ENCODE results near the gene ALKAL2. TPM values are rescaled to one million over a fixed set of nuclear protein-coding genes. Genes with fewer than 3 reads are reported as not detected.

The ALKAL2 gene
- total RNA-seq, 1 donor from 2014 or later = 1.5 TPM

DNA sequence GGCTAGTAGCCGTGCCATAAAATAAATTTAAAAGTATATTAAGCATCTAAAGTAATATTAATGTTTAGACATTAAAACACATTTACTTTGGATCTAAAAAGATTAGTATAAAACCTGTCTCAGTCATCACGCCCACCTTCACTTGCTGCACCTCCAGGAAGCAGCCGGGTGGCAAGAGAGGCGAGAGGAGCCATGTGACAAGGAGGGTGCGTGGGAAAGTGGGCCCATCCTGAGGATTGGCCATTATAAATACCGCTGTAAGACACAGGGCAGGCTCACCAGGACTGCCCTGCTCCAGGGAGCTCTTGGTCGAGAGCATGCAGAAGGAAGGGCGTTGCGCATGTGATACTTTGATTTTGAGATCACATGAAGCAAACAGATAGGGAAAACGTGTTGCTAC, 34.4 kb upstream of the ALKAL2 start:
- Histone ChIP-seq H3K27ac (ENCODE audit: low read depth, low read length) (no peak overlapping the region), H3K9me3 (ENCODE audit: insufficient read depth, low read depth, low read length) (no peaks in the 10 kb centered on the region), H3K79me2 (ENCODE audit: insufficient read depth, low read length) (no peaks in the 10 kb centered on the region), H4K20me1 (ENCODE audit: insufficient read depth, low read length) (no peaks in the 10 kb centered on the region), H3K4me2 (ENCODE audit: low read length) (no peak overlapping the region), H3K36me3 (ENCODE audit: insufficient read depth, low read length) (no peaks in the 10 kb centered on the region), H3K4me1 (ENCODE audit: insufficient read depth, low read length) (peaks cover 16% of the 10 kb centered on the region), H3K27me3 (ENCODE audit: insufficient read depth, low read length) (no peaks in the 10 kb centered on the region), H2AFZ (ENCODE audit: low read depth, low read length) (no peak overlapping the region), H3K9ac (ENCODE audit: low read length) (no peak overlapping the region), H3K4me3 (ENCODE audit: insufficient read depth, low read depth, low read length) (no peak overlapping the region)
- FAIRE-seq (no peak), DNase-seq (ENCODE audit: low read depth) (no peak)
- Mint-ChIP-seq H3K9me3 (ENCODE audit: unreplicated experiment) (peaks cover 2% of the 10 kb centered on the region), H3K36me3 (ENCODE audit: low read depth, unreplicated experiment) (no peaks in the 10 kb centered on the region), H3K4me3 (ENCODE audit: unreplicated experiment) (no peak overlapping the region), H3K4me1 (ENCODE audit: low read depth, unreplicated experiment) (peaks cover 16% of the 10 kb centered on the region), H3K27me3 (ENCODE audit: low read depth, unreplicated experiment) (no peaks in the 10 kb centered on the region), H3K27ac (ENCODE audit: unreplicated experiment) (no peak overlapping the region)
- TF ChIP-seq EZH2 (IDR thresholded peaks at IDR 0.05; ENCODE audit: insufficient read depth, low read length) = no peak
- TF ChIP-seq, protein P1, sequence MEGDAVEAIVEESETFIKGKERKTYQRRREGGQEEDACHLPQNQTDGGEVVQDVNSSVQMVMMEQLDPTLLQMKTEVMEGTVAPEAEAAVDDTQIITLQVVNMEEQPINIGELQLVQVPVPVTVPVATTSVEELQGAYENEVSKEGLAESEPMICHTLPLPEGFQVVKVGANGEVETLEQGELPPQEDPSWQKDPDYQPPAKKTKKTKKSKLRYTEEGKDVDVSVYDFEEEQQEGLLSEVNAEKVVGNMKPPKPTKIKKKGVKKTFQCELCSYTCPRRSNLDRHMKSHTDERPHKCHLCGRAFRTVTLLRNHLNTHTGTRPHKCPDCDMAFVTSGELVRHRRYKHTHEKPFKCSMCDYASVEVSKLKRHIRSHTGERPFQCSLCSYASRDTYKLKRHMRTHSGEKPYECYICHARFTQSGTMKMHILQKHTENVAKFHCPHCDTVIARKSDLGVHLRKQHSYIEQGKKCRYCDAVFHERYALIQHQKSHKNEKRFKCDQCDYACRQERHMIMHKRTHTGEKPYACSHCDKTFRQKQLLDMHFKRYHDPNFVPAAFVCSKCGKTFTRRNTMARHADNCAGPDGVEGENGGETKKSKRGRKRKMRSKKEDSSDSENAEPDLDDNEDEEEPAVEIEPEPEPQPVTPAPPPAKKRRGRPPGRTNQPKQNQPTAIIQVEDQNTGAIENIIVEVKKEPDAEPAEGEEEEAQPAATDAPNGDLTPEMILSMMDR (IDR thresholded peaks at IDR 0.05; ENCODE audit: insufficient read depth, low read depth, low read length) = no peak

DNA sequence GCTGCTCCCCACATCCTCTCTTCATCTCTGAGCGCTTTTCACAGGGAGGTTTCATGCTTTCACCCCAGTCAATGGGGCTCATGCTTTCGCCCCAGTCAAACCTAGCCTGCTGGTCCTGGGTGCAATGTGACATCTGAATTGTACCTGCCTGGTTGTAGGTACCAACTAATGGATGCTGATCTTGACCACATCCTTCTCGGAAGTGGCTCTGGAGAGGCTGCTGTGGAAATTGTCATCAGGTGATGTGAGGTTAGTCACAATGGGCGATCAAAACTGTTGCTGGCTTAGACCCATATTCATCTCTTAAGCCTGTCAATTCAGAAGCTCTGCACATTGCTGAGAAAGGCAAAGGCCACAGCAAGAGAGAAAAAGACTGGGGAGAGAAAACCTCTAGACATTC, 32.7 kb upstream of the ALKAL2 start:
- Mint-ChIP-seq H3K36me3 (ENCODE audit: low read depth, unreplicated experiment) (no peaks in the 10 kb centered on the region), H3K27ac (ENCODE audit: unreplicated experiment) (peak overlapping the region; percentile 66), H3K4me1 (ENCODE audit: low read depth, unreplicated experiment) (peaks cover 24% of the 10 kb centered on the region)

DNA sequence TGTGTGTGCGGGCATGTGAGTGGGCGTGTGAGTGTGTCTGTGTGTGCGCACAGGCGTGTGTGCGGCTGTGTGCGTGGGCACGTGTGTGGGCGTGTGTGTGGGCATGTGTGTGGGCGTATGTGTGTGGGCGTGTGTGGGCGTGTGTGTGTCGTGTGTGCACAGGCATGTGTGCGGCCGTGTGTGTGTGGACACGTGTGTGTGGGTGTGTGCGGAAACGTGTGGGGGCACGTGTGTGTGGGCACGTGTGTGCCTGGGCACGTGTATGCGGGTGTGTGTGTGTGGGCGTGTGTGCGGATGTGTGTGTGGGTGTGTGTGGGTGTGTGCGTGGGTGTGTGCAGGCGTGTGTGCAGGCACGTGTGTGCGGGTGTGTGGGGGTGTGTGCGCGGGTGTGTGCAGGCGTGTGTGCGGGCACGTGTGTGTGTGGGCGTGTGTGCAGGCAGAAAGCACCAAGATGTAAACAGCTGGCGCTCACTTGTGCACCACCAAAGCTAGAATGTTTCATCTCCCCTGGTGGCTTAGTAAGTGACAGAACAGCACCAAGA, 31.2 kb upstream of the ALKAL2 start:
- H4K20me1 ChIP-seq (ENCODE audit: insufficient read depth, low read length) = no peaks in the 10 kb centered on the region
- H3K9me3 ChIP-seq (ENCODE audit: insufficient read depth, low read depth, low read length) = no peaks in the 10 kb centered on the region
- no peaks in the 10 kb centered on the region for H3K27me3 ChIP-seq (ENCODE audit: insufficient read depth, low read length)
- no peaks in the 10 kb centered on the region for H3K36me3 Mint-ChIP-seq (ENCODE audit: low read depth, unreplicated experiment)
- H3K27ac ChIP-seq (ENCODE audit: low read depth, low read length) = no peak overlapping the region
- no peaks in the 10 kb centered on the region for H3K79me2 ChIP-seq (ENCODE audit: insufficient read depth, low read length)
- no peak overlapping the region for H3K9ac ChIP-seq (ENCODE audit: low read length)
- DNase-seq (ENCODE audit: low read depth) (no peak), FAIRE-seq (no peak)
- H2AFZ ChIP-seq (ENCODE audit: low read depth, low read length) = no peak overlapping the region
- TF ChIP-seq, protein P1 (IDR thresholded peaks at IDR 0.05; ENCODE audit: insufficient read depth, low read depth, low read length) = no peak
- TF ChIP-seq EZH2 (IDR thresholded peaks at IDR 0.05; ENCODE audit: insufficient read depth, low read length) = no peak
- no peak overlapping the region for H3K4me3 Mint-ChIP-seq (ENCODE audit: unreplicated experiment)
- peaks cover 25% of the 10 kb centered on the region for H3K4me1 Mint-ChIP-seq (ENCODE audit: low read depth, unreplicated experiment)
- H3K4me2 ChIP-seq (ENCODE audit: low read length) = peak overlapping the region; percentile 87
- no peak overlapping the region for H3K4me3 ChIP-seq (ENCODE audit: insufficient read depth, low read depth, low read length)
- H3K36me3 ChIP-seq (ENCODE audit: insufficient read depth, low read length) = no peaks in the 10 kb centered on the region
- H3K9me3 Mint-ChIP-seq (ENCODE audit: unreplicated experiment) = no peaks in the 10 kb centered on the region
- peak overlapping the region; percentile 97 for H3K27ac Mint-ChIP-seq (ENCODE audit: unreplicated experiment)
- peaks cover 21% of the 10 kb centered on the region for H3K4me1 ChIP-seq (ENCODE audit: insufficient read depth, low read length)
- peaks cover 3% of the 10 kb centered on the region for H3K27me3 Mint-ChIP-seq (ENCODE audit: low read depth, unreplicated experiment)

More for the DNA sequence above, 32.7 kb upstream of the ALKAL2 start:
- no peaks in the 10 kb centered on the region for H3K9me3 Mint-ChIP-seq (ENCODE audit: unreplicated experiment)
- no peaks in the 10 kb centered on the region for H3K27me3 ChIP-seq (ENCODE audit: insufficient read depth, low read length)
- no peak overlapping the region for H2AFZ ChIP-seq (ENCODE audit: low read depth, low read length)
- no peaks in the 10 kb centered on the region for H3K79me2 ChIP-seq (ENCODE audit: insufficient read depth, low read length)
- H3K27ac ChIP-seq (ENCODE audit: low read depth, low read length) = no peak overlapping the region
- H3K27me3 Mint-ChIP-seq (ENCODE audit: low read depth, unreplicated experiment) = peaks cover 3% of the 10 kb centered on the region
- FAIRE-seq (no peak), DNase-seq (ENCODE audit: low read depth) (no peak)
- no peak overlapping the region for H3K4me3 Mint-ChIP-seq (ENCODE audit: unreplicated experiment)
- H3K36me3 ChIP-seq (ENCODE audit: insufficient read depth, low read length) = no peaks in the 10 kb centered on the region
- no peaks in the 10 kb centered on the region for H3K9me3 ChIP-seq (ENCODE audit: insufficient read depth, low read depth, low read length)
- H4K20me1 ChIP-seq (ENCODE audit: insufficient read depth, low read length) = no peaks in the 10 kb centered on the region
- no peak overlapping the region for H3K9ac ChIP-seq (ENCODE audit: low read length)
- H3K4me3 ChIP-seq (ENCODE audit: insufficient read depth, low read depth, low read length) = no peak overlapping the region
- no peak overlapping the region for H3K4me2 ChIP-seq (ENCODE audit: low read length)
- H3K4me1 ChIP-seq (ENCODE audit: insufficient read depth, low read length) = peaks cover 21% of the 10 kb centered on the region
- TF ChIP-seq EZH2 (IDR thresholded peaks at IDR 0.05; ENCODE audit: insufficient read depth, low read length) = no peak
- TF ChIP-seq, protein P1 (IDR thresholded peaks at IDR 0.05; ENCODE audit: insufficient read depth, low read depth, low read length) = no peak

All from astrocyte (in vitro differentiated cells and primary cell).